ENCODE data around the gene SGMS1. TPM values are rescaled to one million over a fixed set of nuclear protein-coding genes. Genes with fewer than 3 reads are reported as not detected.

Gene SGMS1
- total RNA-seq, 1 donor from 2014 or later: 49.6 TPM

- DNase-seq (ENCODE audit: extremely low read depth, low read depth, low spot score): no peak
Measured at GRCh38 chr10:50407076-50407801, 216.5 kb downstream of the SGMS1 start.

- no peak for DNase-seq (ENCODE audit: extremely low read depth, low read depth, low spot score)
Measured at GRCh38 chr10:50406457-50407070, 217.2 kb downstream of the SGMS1 start.

DNA sequence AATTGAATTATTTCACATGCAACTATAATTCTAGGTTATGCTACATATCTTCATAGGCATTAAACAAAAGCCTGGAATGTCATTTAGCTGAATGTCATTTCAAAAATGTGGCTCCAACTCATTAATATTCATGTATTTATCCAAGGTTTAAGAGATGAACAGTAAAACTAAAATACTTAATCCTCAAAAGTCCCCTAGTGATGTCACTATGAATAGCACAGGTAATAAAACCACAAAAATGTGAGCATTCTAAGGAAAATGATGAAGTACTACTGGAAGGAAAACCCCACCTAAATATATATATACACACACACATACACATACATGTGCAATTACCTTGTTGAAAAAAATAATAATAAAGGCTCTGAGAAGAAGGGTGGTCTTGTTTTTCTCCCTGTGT, 218.0 kb downstream of the SGMS1 start:
- DNase-seq (ENCODE audit: extremely low read depth, low read depth, low spot score): no peak

DNA sequence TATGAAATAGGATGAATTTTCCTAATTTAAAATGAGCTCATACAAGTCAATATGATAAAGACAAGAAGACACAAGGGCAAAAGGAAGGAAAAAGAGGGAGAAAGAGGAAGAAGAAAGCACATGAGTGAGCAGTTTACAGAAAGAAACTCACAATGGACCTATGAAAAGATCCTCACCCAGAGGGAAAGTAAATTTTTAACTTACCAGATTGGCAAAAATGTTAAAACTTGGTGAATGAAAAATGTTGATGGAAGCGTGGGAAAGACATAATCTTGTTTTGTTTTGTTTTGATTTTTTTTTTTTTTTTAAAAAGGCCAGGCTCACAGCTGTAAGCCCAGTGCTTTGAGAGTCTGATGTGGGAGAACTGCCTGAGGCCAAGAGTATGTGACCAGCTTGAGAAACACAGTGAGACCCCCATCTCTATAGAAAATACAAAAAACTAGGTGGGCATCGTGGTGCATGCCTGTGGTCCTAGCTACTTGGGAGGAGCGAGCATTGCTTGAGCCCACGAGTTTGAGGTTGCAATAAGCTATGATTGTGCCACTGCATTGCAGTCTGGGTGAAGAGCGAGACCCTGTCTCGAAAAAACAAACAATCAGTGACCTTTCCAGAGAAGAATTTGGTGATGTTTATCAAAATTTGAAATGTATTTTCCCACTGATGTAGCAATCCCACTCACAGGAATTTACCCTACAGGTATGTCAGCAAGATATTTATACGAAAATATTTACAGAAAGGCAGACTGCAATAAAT, 219.6 kb downstream of the SGMS1 start:
- no peak for DNase-seq (ENCODE audit: extremely low read depth, low read depth, low spot score)

DNA sequence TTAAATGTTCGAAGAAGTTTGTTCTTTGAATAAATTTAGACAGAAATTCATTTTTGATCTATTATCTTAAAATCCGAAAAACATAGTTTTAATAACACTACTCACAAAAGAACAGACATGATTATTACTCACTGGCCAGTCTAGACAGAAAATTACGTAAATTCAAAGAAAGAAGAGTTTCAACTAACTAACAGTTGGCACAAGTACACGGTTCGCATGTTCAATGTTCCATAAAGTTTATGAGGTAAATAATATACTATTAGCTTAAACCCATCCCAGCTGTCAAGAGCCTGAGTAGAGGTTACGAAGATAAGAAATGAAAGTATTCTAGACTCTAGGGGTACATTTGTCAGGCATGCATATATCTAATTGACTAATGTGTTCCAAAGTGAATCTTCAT, 220.7 kb downstream of the SGMS1 start:
- DNase-seq (ENCODE audit: extremely low read depth, low read depth, low spot score): no peak

DNA sequence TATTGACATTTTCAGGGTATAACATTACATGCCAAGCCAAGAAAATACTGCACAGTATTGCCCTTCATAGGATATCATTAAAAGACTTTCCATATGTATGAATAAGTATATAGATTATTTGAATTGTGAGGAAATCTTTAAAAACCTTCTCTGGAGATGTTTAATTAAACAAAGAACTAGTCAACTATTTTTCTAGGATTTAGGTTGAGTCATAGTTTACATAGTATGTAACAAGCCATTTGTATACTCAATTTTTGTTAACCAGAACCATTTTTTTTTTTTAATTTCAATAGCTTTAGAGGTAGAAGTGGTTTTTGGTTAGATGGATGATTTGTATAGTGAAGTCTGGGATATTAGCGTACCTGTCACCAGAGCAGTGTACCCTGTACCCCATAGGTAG, 221.3 kb downstream of the SGMS1 start:
- no peak for DNase-seq (ENCODE audit: extremely low read depth, low read depth, low spot score)

DNA sequence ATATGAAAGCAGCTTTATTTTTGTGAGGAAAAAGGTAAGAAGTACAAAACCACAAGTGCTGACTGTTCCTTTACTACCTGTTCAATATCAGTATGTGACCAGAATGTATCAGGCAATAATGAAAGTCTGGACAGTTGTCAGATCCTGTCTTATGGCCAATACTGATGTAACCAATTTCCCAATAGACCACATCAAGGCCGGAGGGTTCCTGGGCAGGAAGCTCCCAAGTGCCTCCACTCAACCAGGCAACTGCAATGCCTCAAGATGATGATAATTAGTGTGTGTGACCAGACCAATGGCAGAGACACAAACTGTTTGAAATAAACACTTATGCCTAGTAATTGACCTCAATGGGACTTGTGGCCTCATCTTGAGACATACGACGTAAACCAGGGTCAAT, 223.1 kb downstream of the SGMS1 start:
- no peak for DNase-seq (ENCODE audit: extremely low read depth, low read depth, low spot score)

DNA sequence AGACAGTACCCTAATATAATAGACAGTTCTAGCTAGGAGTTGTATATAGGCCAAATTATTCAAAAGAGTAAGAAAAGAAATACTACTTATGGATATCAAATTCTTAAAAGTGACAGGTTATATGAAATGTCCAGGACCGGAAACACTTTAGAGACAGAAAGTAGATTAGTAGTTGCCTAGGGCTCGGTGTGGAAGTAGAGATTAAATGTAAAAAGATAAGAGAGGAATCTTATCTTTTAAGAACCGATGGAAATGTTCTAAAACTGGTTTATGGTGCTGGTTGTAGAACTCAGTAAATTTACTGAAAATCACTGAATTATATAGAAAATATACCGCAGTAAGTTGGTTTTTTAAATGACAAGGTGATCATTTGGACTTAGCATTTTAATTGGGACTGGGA, 224.9 kb downstream of the SGMS1 start:
- no peak for DNase-seq (ENCODE audit: extremely low read depth, low read depth, low spot score)

DNA sequence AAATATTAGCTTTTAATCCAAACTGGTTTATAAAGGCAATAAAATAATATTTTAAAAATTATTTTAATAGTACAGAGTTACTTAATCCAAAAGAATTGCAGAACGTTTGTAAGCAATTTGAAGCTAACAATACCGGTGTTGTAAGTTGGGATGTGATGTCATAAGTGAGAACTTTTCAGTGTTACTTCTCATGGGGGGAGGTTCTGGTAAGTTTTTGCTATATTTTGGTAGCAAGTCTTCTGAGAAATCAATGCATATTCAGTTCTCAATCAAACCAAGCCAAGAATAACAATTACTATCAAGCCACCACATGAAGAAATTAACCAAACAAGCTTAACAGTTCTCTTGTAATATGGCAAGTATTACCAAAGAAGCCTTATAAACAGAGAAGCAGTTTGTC, 225.4 kb downstream of the SGMS1 start:
- no peak for DNase-seq (ENCODE audit: extremely low read depth, low read depth, low spot score)

DNA sequence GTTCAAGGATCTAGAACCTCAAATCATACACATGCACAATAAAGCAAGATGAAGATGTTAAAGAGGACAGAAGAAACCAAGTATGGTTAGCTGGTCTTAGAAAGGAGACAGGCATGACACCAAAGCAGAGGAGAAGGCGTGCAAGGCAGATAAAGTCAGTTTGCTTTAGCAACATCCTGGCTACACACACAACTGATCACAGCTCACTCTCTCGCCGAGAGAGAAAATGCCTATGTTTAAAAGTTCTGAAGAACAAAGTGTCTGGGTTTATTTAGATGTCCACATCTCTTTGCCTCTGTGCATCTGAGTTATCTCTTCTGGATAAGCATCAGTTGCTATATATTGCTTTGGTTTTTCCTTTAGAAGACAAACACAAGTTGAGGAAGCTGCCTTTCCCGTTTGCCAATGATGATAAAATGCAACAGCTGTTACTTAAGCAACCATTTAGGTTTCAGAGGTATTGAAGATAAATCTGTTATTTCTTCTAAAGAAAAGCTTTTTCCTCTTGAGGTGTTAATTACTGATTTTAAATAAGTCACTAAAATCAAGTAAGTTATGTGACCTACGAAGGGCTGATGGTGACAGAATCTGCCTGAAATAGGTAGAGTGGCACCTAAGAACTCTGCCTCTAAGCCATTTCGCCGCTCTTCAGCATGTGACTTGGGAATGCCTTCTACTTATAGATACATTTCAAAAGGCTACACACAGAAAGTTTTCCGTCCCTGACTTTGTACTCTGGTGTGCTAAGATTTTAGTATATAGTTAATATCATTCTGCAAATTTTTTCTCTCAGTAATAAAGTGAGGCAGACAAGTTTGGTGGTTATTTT, 226.2 kb downstream of the SGMS1 start:
- DNase-seq (ENCODE audit: extremely low read depth, low read depth, low spot score): no peak

GRCh38 chr10:50396491-50397311, 227.1 kb downstream of the SGMS1 start:
- DNase-seq (ENCODE audit: extremely low read depth, low read depth, low spot score): no peak

DNA sequence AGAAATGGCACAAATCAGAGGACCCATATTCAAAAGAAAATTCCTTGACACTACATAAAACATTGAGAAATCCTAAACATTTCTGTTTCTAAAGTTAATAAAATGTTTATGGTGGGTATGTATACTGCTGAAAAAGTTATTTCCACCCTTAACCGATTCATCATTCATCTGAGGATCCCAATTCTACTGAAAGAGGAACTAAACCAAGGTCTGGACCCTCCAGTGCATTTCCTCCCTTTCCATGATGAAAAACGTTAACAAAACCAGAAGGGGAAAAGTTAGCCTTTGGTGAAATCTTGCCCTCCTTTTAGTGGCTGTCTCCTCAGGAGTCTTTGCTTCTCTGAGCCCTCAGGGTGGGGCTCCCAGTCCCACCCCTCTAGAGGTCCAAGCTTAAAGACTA, 227.9 kb downstream of the SGMS1 start:
- no peak for DNase-seq (ENCODE audit: extremely low read depth, low read depth, low spot score)

- DNase-seq (ENCODE audit: extremely low read depth, low read depth, low spot score): no peak
Measured at GRCh38 chr10:50395271-50395670, 228.5 kb downstream of the SGMS1 start.

DNA sequence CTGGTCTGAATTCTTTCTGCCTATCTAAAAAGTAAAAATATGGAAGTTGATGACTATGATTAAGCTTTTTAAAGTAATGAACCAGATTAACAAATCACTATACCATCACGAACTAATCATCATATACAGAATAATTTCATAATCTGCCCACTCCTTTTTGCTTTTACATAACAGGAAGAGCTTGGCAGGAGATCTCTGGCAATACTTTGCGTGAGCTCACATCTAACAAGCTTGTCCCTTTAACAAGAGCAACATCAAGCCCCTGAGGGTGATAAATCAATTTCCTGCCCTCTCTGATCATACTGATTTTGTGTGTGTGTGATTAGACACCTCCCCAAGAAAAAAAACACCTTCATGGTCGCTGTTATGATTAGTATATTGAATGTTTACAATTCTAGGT, 228.9 kb downstream of the SGMS1 start:
- no peak for DNase-seq (ENCODE audit: extremely low read depth, low read depth, low spot score)

GRCh38 chr10:50393784-50394467, 229.8 kb downstream of the SGMS1 start:
- DNase-seq (ENCODE audit: extremely low read depth, low read depth, low spot score): no peak

- DNase-seq (ENCODE audit: extremely low read depth, low read depth, low spot score): no peak
Measured at GRCh38 chr10:50392966-50393718, 230.6 kb downstream of the SGMS1 start.

DNA sequence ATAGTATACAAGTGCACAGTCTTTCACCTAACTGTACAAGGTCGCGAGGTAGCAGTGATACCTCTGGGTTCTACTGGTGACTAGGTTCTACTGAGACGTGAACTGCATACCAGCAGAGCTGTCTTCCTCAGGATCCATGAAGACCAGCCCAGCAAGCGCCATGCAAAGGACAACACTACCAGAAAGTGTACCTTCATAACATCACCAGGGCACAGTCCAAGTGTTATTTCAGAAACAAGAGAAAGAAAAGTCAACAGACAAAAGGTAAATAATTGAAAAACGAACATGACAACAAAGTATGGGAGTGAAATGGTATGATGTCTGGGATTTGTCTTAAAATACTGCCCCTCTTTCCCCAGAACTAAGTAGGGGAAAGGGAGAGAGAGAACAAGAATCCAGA, 231.3 kb downstream of the SGMS1 start:
- no peak for DNase-seq (ENCODE audit: extremely low read depth, low read depth, low spot score)

DNA sequence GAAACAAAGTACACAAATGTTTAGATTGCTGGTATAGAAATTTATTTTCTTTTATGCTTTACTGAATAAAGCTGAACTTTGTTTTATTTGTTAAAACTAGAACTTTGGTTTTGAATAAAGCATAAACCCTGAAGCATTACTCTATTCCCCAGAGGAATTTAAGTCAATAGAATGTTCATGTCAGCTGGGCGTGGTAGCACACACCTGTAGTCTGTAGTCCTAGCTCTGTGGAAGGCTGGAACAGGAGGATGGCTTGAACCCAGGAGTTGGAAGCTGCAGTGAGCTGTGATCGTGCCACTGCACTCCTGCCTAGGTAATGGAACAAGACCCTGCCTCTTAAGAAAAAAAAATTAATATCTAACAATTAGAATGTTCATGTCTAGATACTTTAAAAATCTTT, 233.5 kb downstream of the SGMS1 start:
- DNase-seq (ENCODE audit: extremely low read depth, low read depth, low spot score): no peak

- no peak for DNase-seq (ENCODE audit: extremely low read depth, low read depth, low spot score)
Measured at GRCh38 chr10:50388181-50388580, 235.6 kb downstream of the SGMS1 start.

Measured in glomerular endothelial cell (primary cell).